Lower leg skin (tissue), 3 donors: ENCODE measurements around the gene SORBS2.

Source experiments
- CTCF ChIP-seq, 3 donors: fragments of 450-650 bp; IDR thresholded peaks; one replicate each; pipeline ENCODE4 v1.5.1; 2016; ENCODE audit warnings: antibody characterized with exemption in 3 of 3, mild to moderate bottlenecking in 3 of 3, moderate library complexity in 2 of 3
- POLR2A ChIP-seq, 2 donors: fragments of 450-650 bp; IDR thresholded peaks; one replicate each; pipeline ENCODE4 v1.6.1; 2016 to 2017; ENCODE audit warnings: antibody characterized with exemption in 2 of 2, mild to moderate bottlenecking in 1 of 2, moderate library complexity in 1 of 2

- no peak for TF ChIP-seq CTCF (IDR thresholded peaks at IDR 0.05)
- TF ChIP-seq POLR2A (IDR thresholded peaks at IDR 0.05) = no peak
Observed at GRCh38 chr4:185580699-185581098, 231.3 kb downstream of the SORBS2 start.
